BLaER1 (cell line): Measurements from ENCODE around the gene PIGU.

Experiments used
- H3K27ac ChIP-seq: shearing (Covaris generic); formaldehyde crosslinking; 2 replicates; pipeline ENCODE4 v1.8.1; 2022
- H3K27me3 ChIP-seq: shearing (Covaris generic); formaldehyde crosslinking; 2 replicates; pipeline ENCODE4 v1.8.1; 2022
- H3K36me3 ChIP-seq: shearing (Covaris generic); formaldehyde crosslinking; 2 replicates; pipeline ENCODE4 v1.8.1; 2022
- H3K4me1 ChIP-seq: shearing (Covaris generic); formaldehyde crosslinking; 2 replicates; pipeline ENCODE4 v1.8.1; 2022
- H3K4me2 ChIP-seq: shearing (Covaris generic); formaldehyde crosslinking; 2 replicates; pipeline ENCODE4 v1.8.1; 2022
- H3K4me3 ChIP-seq: shearing (Covaris generic); formaldehyde crosslinking; 2 replicates; pipeline ENCODE4 v1.8.1; 2022
- H3K9ac ChIP-seq: shearing (Covaris generic); formaldehyde crosslinking; 2 replicates; pipeline ENCODE4 v1.8.1; 2022
- H3K9me3 ChIP-seq: shearing (Covaris generic); formaldehyde crosslinking; 2 replicates; pipeline ENCODE4 v1.8.1; 2022
- H4K20me1 ChIP-seq: shearing (Covaris generic); formaldehyde crosslinking; 2 replicates; pipeline ENCODE4 v1.8.1; 2022
- Cebpa-rat ChIP-seq: shearing (Covaris generic); IDR thresholded peaks from 2 replicates; pipeline ENCODE4 v1.8.1; 2022

PIGU gene

DNA sequence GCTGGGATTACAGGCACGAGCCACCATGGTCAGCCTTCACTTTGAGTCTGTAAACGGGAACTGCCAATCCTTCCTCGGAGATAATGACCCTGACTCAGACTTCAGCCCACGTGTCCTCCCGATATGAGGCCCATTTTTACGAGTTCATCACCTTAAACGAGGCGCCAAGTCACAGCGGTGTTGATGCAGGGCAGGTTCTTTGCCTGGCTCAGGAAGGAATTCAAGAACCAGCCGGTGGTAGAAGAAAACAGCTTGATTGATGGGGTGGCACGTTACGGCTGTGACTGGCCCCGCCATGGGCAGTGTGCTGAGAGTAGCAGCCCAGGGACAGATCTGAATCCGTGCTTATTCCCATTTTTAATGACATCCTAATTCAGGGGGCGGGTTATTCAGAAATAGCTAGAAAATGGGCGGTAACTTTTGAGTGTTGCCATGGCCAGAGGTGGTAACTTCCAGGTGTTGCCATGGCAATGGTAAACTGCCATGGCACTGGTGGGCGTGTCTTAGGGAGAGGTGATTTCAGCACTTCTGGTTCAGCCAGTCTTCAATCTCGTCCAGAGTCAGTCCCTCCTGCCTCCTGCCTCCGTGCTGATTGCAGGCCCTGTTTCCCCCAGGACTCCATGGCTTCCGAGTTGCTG, 127.5 kb downstream of the PIGU start:
- H3K27ac ChIP-seq, result no peak overlapping the region
- no peak for TF ChIP-seq Cebpa-rat
- H3K9ac ChIP-seq, result no peak overlapping the region
- no peaks in the 10 kb centered on the region for H4K20me1 ChIP-seq
- H3K4me3 ChIP-seq, result no peak overlapping the region
- no peaks in the 10 kb centered on the region for H3K27me3 ChIP-seq
- H3K4me2 ChIP-seq, result no peak overlapping the region
- H3K36me3 ChIP-seq, result no peaks in the 10 kb centered on the region
- H3K9me3 ChIP-seq, result no peaks in the 10 kb centered on the region
- no peaks in the 10 kb centered on the region; the same call in 1 of the 2 replicates for H3K4me1 ChIP-seq

DNA sequence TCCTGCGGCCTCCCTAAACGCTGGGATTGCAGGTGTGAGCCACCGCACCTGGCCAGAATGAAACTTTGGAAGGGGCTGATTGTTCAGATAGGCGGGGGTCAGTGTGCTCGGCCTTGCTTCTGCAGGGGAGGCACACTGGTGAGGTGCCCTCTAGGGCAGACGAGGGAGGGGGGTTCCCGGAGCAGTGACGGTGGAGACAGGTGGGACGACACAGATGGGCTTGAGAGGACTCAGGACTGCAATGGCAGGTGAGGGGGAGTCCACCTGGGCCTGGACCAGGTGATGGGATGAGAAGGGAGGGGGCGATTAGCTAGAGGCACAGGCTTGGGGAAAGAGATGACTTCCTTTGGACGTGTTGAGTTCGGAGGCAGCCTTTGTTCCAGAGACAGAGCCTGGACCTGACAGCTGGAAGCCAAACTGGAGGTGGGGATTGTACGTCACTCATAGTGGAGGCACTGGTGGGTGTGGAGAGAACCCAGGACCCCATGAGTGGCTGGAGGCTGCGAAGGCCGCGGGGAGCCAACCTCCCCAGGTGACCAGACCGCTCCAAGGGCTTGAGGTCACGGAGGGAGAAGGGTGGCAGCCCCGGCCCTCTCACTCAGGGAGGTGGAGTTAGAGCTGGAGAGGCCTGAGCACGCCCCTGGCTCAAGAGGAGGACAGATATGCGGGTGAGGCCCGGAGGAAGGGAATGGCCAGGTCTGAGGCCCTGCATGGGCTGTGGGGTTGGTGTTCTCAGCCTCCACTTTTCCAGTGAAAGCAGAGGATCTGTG, 128.9 kb downstream of the PIGU start:
- no peaks in the 10 kb centered on the region for H3K27me3 ChIP-seq
- H3K36me3 ChIP-seq, result no peaks in the 10 kb centered on the region
- no peaks in the 10 kb centered on the region; the same call in 1 of the 2 replicates for H4K20me1 ChIP-seq
- no peak overlapping the region for H3K4me2 ChIP-seq
- H3K4me1 ChIP-seq, result peaks cover 9% of the 10 kb centered on the region
- TF ChIP-seq Cebpa-rat, result no peak
- no peak overlapping the region for H3K4me3 ChIP-seq
- no peak overlapping the region for H3K27ac ChIP-seq
- H3K9ac ChIP-seq, result no peak overlapping the region
- no peaks in the 10 kb centered on the region for H3K9me3 ChIP-seq

DNA sequence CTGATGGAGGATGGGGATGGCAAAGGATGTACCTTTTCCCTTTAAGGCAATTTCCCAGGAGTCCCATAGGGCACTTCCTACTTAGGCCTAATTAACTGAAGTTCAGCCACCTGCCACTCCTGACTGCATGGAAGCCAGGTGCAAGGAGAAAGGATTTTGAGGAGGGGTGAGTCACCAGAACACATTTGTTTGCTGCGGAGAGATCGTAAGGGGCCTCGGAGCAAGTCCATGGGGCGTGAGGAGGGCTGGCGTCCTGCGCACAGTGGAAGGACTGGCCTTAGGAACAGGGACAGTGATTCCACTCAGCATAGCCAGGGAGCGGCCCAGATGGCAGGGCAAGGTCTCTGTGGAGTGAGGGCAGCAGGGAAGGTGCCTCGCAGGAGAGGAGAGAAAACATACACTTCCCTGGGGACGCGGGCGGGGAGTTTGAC, 130.1 kb downstream of the PIGU start:
- Histone ChIP-seq H3K9me3 (no peaks in the 10 kb centered on the region), H3K9ac (no peak overlapping the region), H4K20me1 (no peaks in the 10 kb centered on the region; the same call in 1 of the 2 replicates), H3K4me1 (peaks cover 9% of the 10 kb centered on the region), H3K36me3 (peaks cover 11% of the 10 kb centered on the region; the same call in 1 of the 2 replicates), H3K27ac (no peak overlapping the region), H3K4me2 (no peak overlapping the region), H3K4me3 (no peak overlapping the region), H3K27me3 (no peaks in the 10 kb centered on the region)
- no peak for TF ChIP-seq Cebpa-rat

DNA sequence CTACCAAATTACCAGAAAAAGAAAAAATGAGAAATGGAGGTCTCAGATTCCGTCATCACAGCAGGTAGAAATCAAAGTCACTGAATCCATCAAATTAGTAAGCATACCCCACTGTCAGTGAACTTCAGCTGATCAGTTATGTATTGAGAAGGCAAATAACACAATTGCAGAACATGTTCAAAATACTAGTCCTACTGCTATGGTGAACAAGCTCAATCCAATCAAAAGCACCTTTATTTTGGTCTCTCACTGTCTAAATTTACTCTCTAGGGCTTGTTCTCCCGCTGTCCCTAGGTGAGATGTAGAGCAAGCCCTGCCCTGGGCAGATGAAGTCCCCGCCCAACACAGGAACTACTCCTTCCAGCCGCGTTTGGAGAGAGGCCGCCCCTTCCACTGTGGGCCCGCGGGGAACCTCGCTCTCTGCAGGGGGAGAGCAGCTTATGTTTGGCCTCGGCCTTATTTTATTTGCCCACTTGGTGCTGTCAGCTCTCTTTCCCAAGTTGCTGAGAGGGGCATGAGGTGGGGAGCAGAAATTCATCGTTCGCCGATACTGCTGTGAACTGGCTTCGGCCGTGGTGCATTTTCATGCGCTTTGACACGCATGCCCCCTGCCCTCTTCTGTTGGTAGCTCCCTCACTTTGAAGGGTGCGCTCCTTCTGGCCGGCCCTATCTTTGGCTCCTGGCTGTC, 132.6 kb downstream of the PIGU start:
- Histone ChIP-seq H3K4me2 (no peak overlapping the region), H3K4me1 (peaks cover 18% of the 10 kb centered on the region), H3K4me3 (no peak overlapping the region), H4K20me1 (peaks cover 17% of the 10 kb centered on the region), H3K27me3 (no peaks in the 10 kb centered on the region), H3K9ac (no peak overlapping the region), H3K27ac (no peak overlapping the region), H3K9me3 (no peaks in the 10 kb centered on the region), H3K36me3 (peaks cover 36% of the 10 kb centered on the region)
- TF ChIP-seq Cebpa-rat, result no peak

DNA sequence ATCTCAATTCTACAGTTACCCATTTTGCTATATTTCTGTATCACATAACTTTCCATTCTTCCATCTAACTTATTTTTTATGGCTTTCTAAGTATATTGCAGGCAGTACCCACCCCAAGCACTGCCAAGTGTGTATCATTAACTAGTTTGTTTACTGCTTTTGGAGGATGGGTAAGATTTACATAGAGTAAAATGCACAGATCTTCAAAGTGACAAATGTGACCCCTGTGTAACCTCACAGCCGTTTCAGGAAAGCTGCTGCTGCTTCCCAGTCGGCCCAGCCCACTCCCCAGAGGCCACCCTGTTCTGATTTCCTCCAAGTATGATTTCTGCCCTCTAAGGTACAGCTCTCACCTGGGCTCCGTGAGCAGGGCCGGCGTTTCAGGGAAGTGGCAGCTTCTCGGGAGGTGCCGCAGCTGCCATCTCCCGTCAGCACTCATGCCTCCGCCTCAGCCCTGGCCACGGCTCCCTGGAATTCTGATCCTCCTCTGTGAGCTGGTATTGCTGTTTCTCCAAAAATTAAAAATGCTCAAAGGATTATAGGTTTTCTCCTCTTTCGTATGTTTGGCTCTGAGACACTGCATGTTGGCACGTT, 133.3 kb downstream of the PIGU start:
- H3K4me2 ChIP-seq, result no peak overlapping the region

DNA sequence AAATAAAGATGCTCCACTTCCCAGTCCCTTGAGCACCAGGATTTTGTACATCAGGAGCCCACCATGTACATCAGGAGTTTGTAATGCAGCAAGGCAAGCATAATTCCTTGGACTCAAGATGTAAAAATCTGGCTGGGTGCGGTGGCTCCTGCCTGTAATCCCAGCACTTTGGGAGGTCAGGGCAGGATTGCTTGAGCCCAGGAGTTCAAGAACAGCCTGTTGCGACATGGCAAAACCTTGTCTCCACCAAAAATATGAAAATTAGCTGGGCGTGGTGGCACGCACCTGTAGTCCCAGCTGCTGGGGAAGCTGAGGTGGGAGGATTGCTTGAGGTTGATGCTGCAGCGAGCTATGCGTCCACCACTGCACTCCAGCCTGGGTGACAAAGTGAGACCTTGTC, 134.5 kb downstream of the PIGU start:
- peaks cover 31% of the 10 kb centered on the region for H4K20me1 ChIP-seq
- H3K36me3 ChIP-seq, result peaks cover 54% of the 10 kb centered on the region
- H3K27ac ChIP-seq, result no peak overlapping the region
- no peak for TF ChIP-seq Cebpa-rat
- no peaks in the 10 kb centered on the region for H3K9me3 ChIP-seq
- H3K4me1 ChIP-seq, result peaks cover 18% of the 10 kb centered on the region
- no peak overlapping the region for H3K4me3 ChIP-seq
- no peaks in the 10 kb centered on the region for H3K27me3 ChIP-seq
- no peak overlapping the region for H3K4me2 ChIP-seq
- H3K9ac ChIP-seq, result no peak overlapping the region

More for the DNA sequence above, 133.3 kb downstream of the PIGU start:
- H4K20me1 ChIP-seq, result peaks cover 22% of the 10 kb centered on the region
- no peak for TF ChIP-seq Cebpa-rat
- H3K36me3 ChIP-seq, result peaks cover 43% of the 10 kb centered on the region
- no peak overlapping the region for H3K9ac ChIP-seq
- no peak overlapping the region for H3K4me3 ChIP-seq
- no peaks in the 10 kb centered on the region for H3K9me3 ChIP-seq
- no peak overlapping the region for H3K27ac ChIP-seq
- H3K27me3 ChIP-seq, result no peaks in the 10 kb centered on the region
- H3K4me1 ChIP-seq, result peaks cover 18% of the 10 kb centered on the region

DNA sequence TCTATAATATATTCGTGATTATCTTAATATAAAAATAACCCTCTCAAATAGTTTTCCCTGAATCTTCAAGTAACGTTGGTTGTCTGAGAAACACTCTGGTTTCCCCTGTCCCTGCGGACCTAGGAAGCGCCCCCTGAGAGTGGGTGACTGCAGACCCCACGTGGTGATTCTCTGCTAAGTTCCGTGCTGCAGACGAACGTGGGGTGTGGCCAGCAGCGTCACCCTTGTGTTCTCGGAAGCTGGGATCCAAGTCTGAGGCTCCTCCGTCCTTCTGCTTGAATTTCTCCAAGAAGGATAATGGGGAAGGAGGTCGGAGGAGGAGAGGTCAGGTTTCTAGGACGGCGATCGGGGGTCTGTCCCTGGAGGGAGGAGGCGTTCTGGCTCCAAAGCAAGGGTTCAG, 135.0 kb downstream of the PIGU start:
- TF ChIP-seq Cebpa-rat, result no peak
- Histone ChIP-seq H4K20me1 (peaks cover 37% of the 10 kb centered on the region), H3K27me3 (no peaks in the 10 kb centered on the region), H3K27ac (no peak overlapping the region), H3K9ac (no peak overlapping the region), H3K9me3 (no peaks in the 10 kb centered on the region), H3K4me1 (peaks cover 18% of the 10 kb centered on the region), H3K4me2 (no peak overlapping the region), H3K36me3 (peaks cover 60% of the 10 kb centered on the region), H3K4me3 (no peak overlapping the region)

DNA sequence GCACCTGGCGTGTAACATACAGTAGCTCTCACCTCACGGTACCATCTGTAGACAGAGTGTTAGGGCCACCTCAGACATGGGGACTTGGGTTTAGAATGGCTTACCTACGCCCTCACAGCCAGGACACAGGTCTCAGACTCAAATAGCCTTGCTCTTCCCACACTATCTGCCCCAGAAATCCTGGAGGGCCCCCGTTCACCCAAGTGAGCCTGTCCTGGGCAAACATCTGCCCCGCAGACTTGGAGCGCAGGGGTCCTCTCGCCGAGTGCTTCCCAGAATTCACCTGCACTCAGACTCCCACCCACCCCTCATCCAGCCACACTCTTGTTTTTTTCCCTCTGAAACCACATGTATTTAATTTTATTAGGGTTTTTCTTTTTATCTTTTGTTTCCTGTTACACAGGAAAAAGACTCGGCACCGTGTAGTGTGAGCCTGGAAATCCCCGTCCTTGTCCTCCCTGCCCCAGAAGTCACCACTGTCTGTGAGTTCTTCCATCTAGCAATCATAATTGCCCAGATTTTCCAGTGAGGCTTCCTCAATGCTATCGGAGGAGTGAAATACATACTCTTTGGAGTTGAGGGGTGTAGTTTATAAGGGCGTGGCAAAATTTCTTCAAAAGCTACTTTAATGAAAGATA, 135.5 kb downstream of the PIGU start:
- Histone ChIP-seq H3K4me3 (no peak overlapping the region), H3K9me3 (no peaks in the 10 kb centered on the region), H3K27ac (peak overlapping the region; percentile 22; the same call in 1 of the 2 replicates), H3K4me2 (no peak overlapping the region), H3K9ac (peak overlapping the region; percentile 35; the same call in 1 of the 2 replicates), H3K27me3 (no peaks in the 10 kb centered on the region), H4K20me1 (peaks cover 40% of the 10 kb centered on the region), H3K36me3 (peaks cover 64% of the 10 kb centered on the region), H3K4me1 (peaks cover 18% of the 10 kb centered on the region)
- no peak for TF ChIP-seq Cebpa-rat

DNA sequence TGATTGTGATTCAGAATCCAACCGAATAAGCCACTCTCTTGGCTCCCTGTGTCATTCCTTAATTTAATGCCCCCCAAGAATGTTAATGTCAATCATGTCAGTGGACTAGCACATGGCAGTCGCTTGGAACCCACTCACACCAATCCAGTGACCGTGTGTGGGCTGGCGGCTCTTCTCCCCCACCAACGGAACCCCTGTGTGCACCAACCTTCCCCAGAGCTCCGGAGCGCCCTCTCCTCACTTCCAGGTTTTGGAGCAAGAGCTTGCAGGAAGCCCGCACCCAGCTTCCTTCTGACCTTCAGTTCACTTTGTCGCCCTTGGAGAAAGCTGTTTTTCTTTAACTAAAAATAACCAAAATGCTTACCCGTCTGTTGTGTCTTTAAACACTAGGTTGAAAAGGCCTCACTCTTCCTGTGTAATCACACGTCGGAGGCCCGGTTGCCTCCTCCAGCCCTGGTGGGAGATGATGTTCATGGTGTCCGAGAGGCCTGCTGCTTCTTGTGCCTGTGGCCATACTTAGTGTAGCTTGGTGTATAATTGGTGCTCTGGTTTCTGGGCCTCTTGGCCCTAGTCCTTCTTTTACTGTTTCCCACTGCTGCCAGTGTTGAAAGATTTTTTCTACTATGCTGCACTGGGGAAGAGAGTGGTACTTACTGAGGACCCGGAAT, 136.2 kb downstream of the PIGU start:
- Histone ChIP-seq H3K9me3 (no peaks in the 10 kb centered on the region), H3K36me3 (peaks cover 71% of the 10 kb centered on the region), H3K4me1 (peaks cover 18% of the 10 kb centered on the region), H3K9ac (peak overlapping the region; percentile 35; the same call in 1 of the 2 replicates), H4K20me1 (peaks cover 40% of the 10 kb centered on the region), H3K27me3 (no peaks in the 10 kb centered on the region), H3K4me2 (no peak overlapping the region), H3K27ac (peak overlapping the region; percentile 22; the same call in 1 of the 2 replicates), H3K4me3 (no peak overlapping the region)
- TF ChIP-seq Cebpa-rat, result no peak
